ENCODE measurements around the gene FCSK.

Gene FCSK

GRCh38 chr16:70480127-70481105 is 26.0 kb downstream of the FCSK start:
- DNase-seq (ENCODE audit: low read depth), result no peak

GRCh38 chr16:70481929-70482536 is 27.6 kb downstream of the FCSK start:
- no peak for DNase-seq (ENCODE audit: low read depth)

DNA sequence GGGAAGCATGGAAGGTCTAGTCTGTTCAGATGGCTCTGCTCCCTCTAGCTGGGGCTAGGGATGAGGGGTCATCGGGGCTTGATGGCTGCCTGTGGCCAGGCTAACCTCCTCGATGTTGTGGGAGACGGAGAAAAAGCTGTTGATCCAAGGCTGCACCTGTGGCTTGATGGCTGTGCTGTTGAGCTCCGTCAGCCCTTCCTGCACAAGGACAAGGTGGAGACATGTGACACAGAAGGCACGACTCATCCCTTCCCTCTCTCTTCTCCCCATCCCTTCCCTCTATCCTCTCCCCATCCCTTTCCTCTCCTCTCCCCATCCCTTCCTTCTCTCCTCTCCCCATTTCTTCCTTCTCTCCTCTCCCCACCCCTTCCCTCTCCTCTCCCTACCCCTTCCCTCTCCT is 28.2 kb downstream of the FCSK start:
- DNase-seq (ENCODE audit: low read depth), result no peak

DNA sequence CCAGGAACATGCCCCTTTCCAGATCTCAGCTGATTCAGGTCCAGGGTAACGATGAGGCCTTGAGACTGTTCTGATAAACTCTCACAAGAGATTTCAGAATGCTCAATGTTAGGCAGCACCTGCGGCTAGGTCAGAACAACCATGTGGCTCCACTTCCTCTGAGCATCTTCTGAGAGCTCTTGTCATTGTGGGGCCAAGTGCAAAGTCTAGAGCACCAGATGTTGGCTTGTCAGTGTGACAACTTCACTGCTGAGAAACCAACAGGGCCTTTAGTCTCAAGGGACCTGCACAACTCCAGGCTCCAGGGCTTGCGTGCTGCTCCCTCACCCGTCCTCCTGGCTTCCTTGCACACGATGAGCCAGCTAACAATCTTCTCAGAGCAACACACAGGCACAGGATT is 29.0 kb downstream of the FCSK start:
- no peak for DNase-seq (ENCODE audit: low read depth)

GRCh38 chr16:70484867-70485266 is 30.5 kb downstream of the FCSK start:
- DNase-seq (ENCODE audit: low read depth), result no peak

- DNase-seq (ENCODE audit: low read depth), result no peak
Measured at GRCh38 chr16:70490261-70490660, 35.9 kb downstream of the FCSK start.

DNA sequence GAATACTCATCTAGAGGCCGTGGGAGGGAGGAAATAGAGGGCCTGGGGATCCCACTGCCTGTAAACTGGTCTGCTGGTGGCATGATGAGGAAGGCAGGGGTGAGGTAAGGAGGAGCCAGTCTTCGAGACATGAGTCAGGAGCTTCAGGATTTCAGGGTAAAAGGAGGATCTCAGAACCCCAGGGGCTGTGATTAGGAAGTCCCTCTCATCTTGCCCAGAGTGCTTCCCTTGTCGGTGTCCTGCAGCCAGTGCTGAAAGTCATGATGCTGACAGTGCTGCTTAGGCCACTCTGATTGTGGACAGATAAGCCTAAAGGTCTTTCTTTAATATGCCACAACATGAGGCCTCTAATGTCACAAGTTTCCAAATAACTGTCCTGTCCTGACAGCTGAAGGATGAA is 39.4 kb downstream of the FCSK start:
- DNase-seq (ENCODE audit: low read depth), result no peak

- no peak for DNase-seq (ENCODE audit: low read depth)
Measured at GRCh38 chr16:70494202-70494770, 39.9 kb downstream of the FCSK start.

DNA sequence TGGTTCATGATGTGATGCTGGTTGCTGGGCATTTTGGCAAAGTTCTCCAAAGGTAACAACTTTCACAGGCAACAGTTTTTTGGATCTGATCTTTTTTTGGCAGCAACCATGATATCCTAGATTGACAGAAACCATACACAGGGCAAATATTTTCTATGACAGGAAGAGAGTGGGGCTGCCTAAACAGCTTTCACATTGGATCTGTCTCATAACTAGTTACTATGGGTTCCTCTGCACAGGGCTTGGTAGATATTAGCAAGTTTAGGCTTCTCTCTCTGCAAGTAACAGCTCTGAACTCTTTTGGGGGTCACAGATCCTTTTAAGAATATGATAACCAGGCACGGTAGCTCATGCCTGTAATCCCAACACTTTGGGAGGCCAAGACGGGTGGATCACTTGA is 40.4 kb downstream of the FCSK start:
- DNase-seq (ENCODE audit: low read depth), result no peak

DNA sequence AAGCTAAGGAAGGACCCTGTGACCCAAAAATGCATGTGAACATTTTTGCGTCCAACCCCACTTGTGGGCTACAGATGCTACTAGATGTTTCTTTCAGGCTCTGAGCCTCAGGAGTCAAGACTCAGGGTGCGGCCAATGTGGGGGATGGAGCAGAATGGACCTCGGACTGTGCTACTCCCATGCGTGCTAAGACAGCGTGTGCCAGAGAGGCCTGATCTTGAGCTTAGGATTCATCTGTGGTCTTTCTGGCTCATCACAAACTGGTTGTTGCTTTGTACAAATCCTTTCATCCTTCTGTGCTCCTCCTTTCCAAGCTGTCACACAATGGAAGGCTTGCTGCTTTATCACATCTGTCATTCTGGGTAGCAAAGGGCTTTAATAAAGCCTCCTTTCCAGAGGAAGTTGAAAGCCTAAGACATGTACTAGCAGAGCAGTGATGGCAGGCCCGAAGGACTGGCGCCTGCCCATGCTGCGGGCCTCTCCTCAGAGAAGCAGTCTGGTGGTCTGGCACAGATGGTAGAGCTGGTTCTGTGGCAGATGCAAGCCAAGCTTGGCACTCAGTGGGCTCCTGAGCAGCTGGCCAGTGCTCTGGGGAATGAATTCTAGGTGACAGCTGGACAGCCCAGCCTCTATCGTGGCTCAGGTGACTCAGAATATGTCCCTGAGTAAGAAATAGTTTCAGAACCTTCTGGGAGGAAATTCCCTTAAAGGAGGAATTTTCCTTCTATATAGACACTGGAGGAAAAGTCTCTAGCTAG is 41.2 kb downstream of the FCSK start:
- no peak for DNase-seq (ENCODE audit: low read depth)

DNA sequence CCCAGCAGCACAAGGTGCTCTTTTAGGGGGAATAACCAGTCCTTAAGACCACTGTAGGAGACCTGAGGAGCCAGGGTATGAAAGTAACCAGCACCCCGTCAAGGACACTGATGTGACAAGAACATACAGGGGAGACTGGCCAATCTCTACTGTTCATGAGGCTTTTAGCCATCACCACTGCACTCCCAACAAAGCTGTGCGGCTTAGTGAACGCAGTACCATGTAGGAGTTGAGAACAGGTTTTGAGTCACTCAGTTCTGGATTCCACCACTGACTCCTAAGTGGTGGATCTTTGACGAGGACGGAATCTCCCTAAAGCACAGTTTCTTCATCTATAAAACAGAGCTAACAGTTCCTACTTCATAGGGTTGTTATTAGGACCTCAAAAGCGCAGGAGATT is 42.1 kb downstream of the FCSK start:
- no peak for DNase-seq (ENCODE audit: low read depth)

- no peak for DNase-seq (ENCODE audit: low read depth)
Measured at GRCh38 chr16:70508752-70509151, 54.4 kb downstream of the FCSK start.

DNA sequence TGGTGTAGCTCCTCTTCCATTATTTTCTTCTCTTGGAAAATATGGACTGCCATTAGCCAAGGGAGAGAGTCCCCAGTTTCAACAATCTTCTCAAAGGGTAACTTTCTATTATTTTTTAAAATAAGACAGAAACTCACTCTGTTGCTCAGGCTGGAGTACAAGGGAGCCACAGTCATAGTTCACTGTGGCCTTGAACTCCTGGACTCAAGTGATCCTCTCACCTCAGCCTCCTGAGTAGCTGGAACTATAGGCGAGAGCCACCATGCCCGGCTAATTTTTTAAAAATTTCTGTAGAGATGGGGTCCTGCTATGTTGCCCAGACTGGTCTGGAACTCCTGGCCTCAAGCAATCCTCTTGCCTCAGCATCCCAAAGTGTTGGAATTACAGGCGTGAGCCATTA is 55.8 kb downstream of the FCSK start:
- no peak for DNase-seq (ENCODE audit: low read depth)

GRCh38 chr16:70511833-70512232 is 57.4 kb downstream of the FCSK start:
- DNase-seq (ENCODE audit: low read depth), result no peak

DNA sequence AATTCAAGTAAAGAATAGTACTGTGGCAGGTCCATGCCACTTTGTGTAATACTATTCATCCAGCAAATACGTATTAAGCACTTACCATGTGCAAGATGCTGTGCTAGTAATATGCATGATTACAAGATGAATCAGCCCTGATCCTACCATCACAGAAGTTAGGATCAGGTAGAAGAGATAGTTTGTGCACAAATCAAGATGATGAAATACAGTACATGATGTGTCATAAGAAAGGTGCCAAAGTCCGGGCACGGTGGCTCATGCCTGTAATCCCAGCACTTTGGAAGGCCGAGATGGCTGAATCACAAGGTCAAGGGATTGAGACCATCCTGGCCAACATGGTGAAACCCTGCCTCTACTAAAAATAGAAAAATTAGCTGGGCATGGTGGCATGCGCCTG is 58.1 kb downstream of the FCSK start:
- no peak for DNase-seq (ENCODE audit: low read depth)

DNA sequence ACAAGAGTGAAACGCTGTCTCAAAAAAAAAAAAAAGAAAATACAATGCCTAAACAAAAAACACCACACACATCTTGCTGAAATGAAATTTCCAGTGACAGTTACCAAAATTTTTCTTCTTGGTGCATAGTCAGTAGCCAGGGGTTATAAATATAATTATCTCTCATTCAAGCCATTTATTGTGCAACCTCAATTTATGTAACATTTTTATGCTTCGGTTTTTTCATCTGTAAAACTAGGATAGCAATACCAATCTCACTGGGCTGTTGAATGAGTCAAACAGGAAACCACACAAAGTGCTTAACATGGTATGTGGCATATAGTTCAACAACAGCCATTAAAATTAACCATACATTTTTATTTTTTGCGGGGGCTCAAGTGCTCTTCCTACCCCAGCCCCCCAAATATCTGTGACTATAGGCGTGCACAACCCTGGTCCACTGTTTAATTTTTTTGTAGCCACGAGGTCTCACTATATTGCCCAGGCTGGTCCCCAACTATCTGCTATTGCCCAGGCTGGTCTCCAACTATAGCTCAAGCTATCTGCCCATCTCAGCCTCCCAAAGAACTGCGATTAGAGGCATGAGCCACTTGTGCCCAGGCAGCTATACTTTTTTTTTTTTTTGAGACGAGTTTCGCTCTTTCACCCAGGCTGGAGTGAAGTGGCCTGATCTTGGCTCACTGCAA is 66.4 kb downstream of the FCSK start:
- DNase-seq (ENCODE audit: low read depth), result no peak

- DNase-seq (ENCODE audit: low read depth), result no peak
Measured at GRCh38 chr16:70522216-70523075, 68.1 kb downstream of the FCSK start.

- DNase-seq (ENCODE audit: low read depth), result peak; percentile 88
Measured at GRCh38 chr16:70523076-70523742, 68.8 kb downstream of the FCSK start, which contains the start of gene COG4. Gene COG4, minus strand, starts transcription at chr16:70523554. Its CDS starts 11 bp downstream, at chr16:70523543.

GRCh38 chr16:70523743-70524398 is 69.5 kb downstream of the FCSK start, which contains the start of gene SF3B3:
Gene SF3B3, plus strand, starts transcription at chr16:70523816. Its CDS starts 2,841 bp downstream, at chr16:70526657.
- DNase-seq (ENCODE audit: low read depth), result no peak

All from T follicular helper cell (primary cell).